Neutrophil (primary cell): ENCODE measurements around the gene DAPK1.

Source experiments
- H3K27ac ChIP-seq: fragments of 200-600 bp; sonication (generic); 2 replicates; pipeline ENCODE4 v1.5.1; 2016; ENCODE audit warnings: mild to moderate bottlenecking, moderate library complexity
- H3K27me3 ChIP-seq: fragments of 200-600 bp; sonication (generic); 2 replicates; pipeline ENCODE4 v1.6.0; 2016; ENCODE audit warnings: mild to moderate bottlenecking
- H3K36me3 ChIP-seq: fragments of 200-600 bp; sonication (generic); 2 replicates; pipeline ENCODE4 v1.5.1; 2017
- H3K4me1 ChIP-seq, 2 experiments: fragments of 200-600 bp in 1 of 2; sonication (generic) in 1 of 2; 1 replicate in 1 of 2; 2 replicates in 1 of 2; pipeline versions ENCODE4 v1.5.1 to v1.6.1; 2013 to 2016; ENCODE audit warnings: low read depth in 1 of 2, low read length in 1 of 2, mild to moderate bottlenecking in 1 of 2, moderate library complexity in 1 of 2; ENCODE audit not compliant: control insufficient read depth in 1 of 2, insufficient read depth in 1 of 2
- H3K4me3 ChIP-seq, 2 experiments: fragments of 200-600 bp in 1 of 2; sonication (generic) in 1 of 2; 1 replicate in 1 of 2; 2 replicates in 1 of 2; pipeline ENCODE4 v1.5.1; 2013 to 2016; ENCODE audit warnings: low read depth in 1 of 2, low read length in 1 of 2, mild to moderate bottlenecking in 1 of 2, moderate library complexity in 1 of 2
- H3K9me3 ChIP-seq: fragments of 200-600 bp; sonication (generic); 2 replicates; pipeline ENCODE4 v1.5.1; 2016
- CTCF ChIP-seq: fragments of 200-600 bp; sonication (generic); IDR thresholded peaks from 2 replicates; pipeline ENCODE4 v1.5.1; 2016; ENCODE audit warnings: antibody characterized with exemption

Gene DAPK1

GRCh38 chr9:87729246-87729645 lies 231.6 kb downstream of the DAPK1 start:
- no peak overlapping the region for H3K27ac ChIP-seq
- H3K4me3 ChIP-seq = no peak overlapping the region
- TF ChIP-seq CTCF = no peak
- H3K9me3 ChIP-seq = no peaks in the 10 kb centered on the region
- no peaks in the 10 kb centered on the region for H3K36me3 ChIP-seq
- peaks cover 5 to 12% of the 10 kb centered on the region in 2 experiments for H3K4me1 ChIP-seq
- H3K27me3 ChIP-seq = peaks cover 70% of the 10 kb centered on the region

GRCh38 chr9:87731321-87731720 lies 233.7 kb downstream of the DAPK1 start:
- Histone ChIP-seq H3K4me1 (peaks cover under 1 to 3% of the 10 kb centered on the region in 2 experiments), H3K9me3 (no peaks in the 10 kb centered on the region), H3K36me3 (no peaks in the 10 kb centered on the region), H3K27me3 (peaks cover 49% of the 10 kb centered on the region), H3K27ac (no peak overlapping the region), H3K4me3 (no peak overlapping the region)
- no peak for TF ChIP-seq CTCF

DNA sequence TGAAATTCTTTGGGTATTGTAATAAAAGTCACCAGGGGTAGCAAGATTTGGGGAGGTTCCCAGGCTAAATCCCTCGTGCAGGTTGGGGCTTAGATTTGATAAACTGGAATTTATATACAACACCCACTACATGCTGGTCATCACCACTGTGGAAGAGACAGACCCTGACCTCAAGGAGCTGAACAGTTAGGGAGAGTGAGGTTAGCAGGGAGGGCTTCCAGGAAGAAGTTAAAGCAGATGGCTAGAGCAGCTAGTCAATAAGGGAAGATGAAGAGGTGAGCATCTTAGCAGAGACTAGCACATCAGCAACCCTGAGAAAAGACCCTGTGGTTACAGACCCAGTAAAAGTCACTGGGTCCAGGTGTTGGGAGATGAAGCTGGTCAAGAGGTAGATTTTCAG lies 234.7 kb downstream of the DAPK1 start:
- TF ChIP-seq CTCF = no peak
- Histone ChIP-seq H3K9me3 (no peaks in the 10 kb centered on the region), H3K4me1 (no peaks in the 10 kb centered on the region), H3K27me3 (peaks cover 39% of the 10 kb centered on the region), H3K27ac (no peak overlapping the region), H3K4me3 (no peak overlapping the region), H3K36me3 (no peaks in the 10 kb centered on the region)

GRCh38 chr9:87732756-87733155 lies 235.1 kb downstream of the DAPK1 start:
- Histone ChIP-seq H3K27ac (no peak overlapping the region), H3K36me3 (no peaks in the 10 kb centered on the region), H3K9me3 (no peaks in the 10 kb centered on the region), H3K4me1 (no peaks in the 10 kb centered on the region), H3K4me3 (no peak overlapping the region), H3K27me3 (peaks cover 35% of the 10 kb centered on the region)
- no peak for TF ChIP-seq CTCF

GRCh38 chr9:87733273-87734052 lies 235.8 kb downstream of the DAPK1 start:
- no peak for TF ChIP-seq CTCF
- H3K27me3 ChIP-seq = peaks cover 28% of the 10 kb centered on the region
- no peaks in the 10 kb centered on the region for H3K9me3 ChIP-seq
- H3K36me3 ChIP-seq = no peaks in the 10 kb centered on the region
- no peak overlapping the region for H3K27ac ChIP-seq
- no peak overlapping the region for H3K4me3 ChIP-seq
- no peaks in the 10 kb centered on the region for H3K4me1 ChIP-seq
